NCI-H1930 (cell line): ENCODE data around the gene PRKCZ.
"Not testable (repeated sequence)": the region's sequence is repeated elsewhere in the genome, so short reads cannot be mapped to it uniquely, and the experiment has no call there.

ENCODE experiments used
- DNase-seq, 2 experiments: peaks; one replicate each; lab custom pipeline; 2025; lab: John Stamatoyannopoulos, UW

The PRKCZ gene

DNA sequence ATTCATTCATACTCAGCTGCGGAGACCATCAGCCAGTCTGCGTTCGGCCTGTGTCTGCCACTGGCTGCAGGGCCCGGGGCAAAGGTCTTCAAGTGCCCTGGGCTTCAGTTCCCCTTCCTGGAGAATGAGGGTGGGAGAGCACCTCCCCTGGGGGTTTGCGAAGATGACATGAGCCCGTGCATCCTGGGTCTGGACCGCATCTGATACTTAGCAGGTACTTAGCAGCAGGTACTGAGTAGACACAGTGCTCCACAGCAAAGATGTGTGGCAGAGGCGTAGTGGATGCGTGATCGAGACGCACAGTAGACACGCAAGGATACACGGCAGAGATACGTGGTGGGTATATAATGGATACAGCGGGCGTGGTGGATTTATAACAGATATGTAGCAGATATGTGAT, 51.3 kb downstream of the PRKCZ start:
- DNase-seq, result no peak

DNA sequence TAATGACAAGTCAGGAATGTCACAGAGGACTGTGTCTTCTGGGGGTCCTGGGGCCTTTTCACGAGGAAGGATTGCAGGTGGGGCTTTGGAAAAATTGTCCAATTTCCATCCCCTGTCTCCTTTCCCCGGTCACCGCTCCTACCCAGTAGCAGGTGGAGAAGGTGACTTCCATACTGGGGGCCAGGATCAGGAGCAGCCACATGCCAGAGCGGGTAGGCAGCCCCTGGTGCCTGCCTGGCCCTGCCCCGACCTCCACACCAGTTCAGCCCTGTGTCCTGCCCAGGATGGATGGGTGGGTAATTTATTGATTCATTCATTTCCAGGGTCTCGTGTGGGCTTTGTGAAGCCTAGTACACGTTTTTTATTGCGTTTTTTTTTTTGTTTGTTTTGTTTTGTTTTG, 51.7 kb downstream of the PRKCZ start:
- DNase-seq, result no peak

DNA sequence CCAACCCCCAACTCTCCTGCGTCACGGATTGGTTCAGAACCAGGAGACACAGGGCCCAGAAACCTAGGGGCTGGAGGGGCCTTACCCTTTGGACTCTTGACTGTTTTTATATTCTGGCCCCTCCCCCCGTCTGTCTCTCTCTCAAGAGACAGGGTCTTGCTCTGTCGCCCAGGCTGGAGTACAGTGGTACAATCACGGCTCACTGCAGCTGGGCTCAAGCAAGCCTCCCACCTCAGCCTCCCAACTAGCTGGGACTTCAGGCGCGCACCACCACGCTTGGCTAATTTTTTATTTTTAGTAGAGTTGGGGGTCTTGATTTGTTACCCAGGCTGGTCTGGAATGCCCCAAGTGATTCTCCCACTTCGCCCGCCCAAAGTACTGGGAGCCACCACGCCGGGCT, 52.5 kb downstream of the PRKCZ start:
- no peak for DNase-seq

DNA sequence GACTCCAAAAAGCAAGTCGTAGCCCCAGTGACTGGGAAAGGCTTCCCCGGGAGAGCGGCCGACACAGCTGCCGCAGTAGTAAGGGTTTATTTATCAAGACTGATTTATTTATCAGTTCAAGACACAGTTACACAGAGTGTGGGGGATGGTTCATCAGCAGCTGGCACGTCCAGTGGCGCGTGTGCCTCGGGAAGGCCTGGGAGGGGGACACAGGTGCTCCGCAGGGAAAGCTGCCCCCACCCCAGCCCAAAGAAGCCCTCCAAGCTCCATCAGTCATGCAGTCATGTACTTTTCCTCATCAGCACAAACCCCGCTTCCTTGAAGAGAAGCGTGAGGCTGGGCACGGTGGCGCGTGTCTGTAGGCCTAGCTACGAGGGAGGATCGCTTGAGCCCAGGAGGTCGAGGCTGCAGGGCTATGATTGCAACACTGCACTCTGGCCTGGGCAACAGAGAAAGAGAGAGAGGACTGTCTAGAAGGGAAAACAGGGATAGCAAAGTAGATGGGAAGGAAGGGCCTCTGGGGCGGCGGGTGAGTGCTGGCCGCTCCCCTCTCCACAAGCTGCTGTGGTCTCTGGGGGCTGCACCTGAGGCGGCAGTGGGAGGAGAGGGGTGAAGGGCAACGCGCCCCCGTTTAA, 53.2 kb downstream of the PRKCZ start:
- no peak for DNase-seq

DNA sequence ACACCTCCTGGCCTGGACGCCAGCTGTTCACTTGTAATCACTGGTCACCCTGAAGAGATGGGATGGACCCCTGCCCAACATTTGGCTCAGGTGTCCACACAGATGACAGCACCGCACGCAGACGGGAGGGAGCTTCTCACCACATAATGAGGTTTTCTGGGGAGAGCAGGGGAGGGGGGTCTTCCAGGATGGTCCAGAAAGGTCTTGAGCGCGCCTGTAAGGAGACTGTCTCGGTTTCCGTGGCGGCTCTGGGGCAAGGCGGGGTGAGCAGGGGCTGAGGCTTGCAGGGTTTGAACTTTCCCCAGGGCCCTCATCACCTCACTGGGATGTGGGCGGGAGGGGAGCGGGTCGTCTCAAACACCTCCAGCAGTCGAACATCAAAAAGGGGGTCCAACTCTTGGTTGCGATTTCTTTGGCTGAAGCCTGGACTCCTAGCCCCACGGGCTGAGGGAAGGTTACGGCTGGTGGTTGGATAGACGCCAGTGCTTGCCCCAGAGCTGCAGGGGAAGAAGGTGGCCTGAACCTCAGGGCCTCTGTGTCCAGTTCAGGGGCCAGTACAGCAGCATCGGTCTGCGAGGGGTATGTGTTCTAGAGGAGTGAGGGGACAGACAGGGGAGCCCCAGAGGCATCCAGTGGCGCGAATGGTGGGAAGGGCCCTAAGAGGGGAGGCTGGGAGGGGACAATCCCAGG, 53.8 kb downstream of the PRKCZ start:
- DNase-seq, result no peak

DNA sequence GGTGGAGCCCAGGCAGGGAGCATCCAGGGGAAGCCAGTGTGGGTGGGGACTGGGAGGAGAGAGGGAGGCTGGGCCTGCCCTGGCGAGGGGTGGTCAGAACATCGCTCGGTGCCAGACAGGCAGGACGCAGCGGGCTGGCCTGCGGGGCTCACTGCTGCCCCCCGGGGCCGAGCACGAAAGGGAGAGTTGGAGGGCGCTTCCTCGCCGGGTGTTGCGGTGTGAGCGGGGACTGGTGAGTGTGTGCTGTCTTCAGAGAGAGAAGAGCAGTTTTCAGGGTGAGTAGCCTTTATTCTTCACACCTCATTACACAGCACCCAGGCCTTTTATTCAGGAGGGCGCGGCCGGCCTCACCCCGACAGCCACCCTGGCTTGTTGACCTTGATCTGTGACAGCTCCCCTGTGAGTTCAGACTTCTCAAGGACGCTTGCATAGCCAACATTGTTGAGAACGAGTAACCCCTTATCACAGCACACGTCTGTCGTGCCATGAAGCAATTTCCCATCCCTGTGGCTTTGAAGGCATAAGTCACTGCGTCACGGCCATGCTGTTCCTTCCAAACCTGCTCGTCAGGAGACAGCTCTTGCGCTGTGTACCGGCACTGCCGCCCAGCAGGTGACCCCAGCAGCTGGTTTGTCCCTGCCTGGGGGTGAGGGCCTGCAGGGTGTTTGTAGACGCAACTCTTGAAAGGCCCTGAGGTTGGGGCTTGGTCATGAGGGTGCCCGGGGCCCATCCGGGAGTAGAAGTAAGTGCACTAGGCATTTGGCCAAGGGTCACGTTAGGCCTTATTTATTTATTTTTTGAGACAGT, 54.6 kb downstream of the PRKCZ start:
- no peak for DNase-seq

DNA sequence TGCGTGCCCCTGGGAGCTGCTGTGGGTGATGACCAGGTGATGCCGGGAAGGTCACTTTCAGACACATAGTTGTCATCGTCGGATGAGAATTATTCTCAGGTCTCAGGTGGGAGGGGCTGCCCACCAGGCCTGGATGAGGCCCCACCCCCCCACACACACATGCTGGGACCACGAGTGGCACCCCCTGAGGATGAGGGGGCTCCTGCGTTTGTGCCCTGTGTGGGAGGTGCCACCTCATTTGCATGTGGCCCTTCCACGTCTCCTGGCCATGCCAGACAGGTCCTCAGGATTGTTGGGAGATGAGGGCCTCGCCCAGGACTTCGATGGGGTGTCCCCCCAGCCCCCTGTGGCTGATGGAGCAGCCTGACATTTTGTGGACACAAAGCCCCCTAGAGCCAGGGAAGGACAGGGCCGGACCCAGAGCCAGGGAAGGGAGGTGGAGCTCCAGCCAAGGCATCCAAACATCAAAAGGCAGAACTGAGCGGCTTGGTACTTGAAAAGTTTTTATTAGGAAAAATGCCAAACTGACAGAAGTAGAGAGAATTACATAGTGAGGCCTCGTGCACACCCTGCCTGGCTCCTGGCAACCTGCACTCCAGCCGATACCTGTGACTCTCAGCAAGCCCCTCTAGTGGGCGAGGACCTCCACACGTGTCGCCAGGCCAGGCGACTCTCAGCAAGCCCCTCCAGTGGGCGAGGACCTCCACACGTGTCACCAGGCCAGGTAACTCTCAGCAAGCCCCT, 55.7 kb downstream of the PRKCZ start:
- DNase-seq, result no peak

DNA sequence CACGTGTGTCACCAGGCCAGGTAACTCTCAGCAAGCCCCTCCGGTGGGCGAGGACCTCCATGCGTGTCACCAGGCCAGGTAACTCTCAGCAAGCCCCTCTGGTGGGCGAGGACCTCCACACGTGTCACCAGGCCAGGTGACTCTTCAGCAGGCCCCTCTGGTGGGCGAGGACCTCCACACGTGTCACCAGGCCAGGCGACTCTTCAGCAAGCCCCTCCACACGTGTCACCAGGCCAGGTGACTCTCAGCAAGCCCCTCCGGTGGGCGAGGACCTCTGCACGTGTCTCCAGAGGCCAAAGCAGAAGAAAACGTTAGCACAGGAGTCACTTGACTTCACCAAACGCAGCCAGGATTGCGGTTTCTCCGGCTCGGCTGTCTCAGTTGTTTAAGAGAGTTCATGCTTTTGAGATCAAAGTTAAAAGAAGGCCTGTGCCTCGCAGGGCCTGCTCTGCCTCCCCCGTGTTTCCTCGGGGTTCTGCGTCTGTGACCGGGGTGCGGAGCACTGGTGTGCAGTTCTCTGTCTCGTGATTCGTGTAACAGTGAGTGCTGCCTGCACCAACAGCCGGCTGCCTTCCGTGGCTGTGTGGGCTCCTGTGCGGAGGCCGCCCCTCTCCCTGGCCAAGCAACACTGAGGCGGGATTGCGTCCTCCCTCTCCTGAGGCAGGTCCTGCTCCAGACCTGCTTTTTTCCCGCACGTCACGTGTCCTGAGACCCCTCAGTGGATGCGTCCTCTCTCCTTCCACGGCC, 56.6 kb downstream of the PRKCZ start:
- DNase-seq, result no peak

DNA sequence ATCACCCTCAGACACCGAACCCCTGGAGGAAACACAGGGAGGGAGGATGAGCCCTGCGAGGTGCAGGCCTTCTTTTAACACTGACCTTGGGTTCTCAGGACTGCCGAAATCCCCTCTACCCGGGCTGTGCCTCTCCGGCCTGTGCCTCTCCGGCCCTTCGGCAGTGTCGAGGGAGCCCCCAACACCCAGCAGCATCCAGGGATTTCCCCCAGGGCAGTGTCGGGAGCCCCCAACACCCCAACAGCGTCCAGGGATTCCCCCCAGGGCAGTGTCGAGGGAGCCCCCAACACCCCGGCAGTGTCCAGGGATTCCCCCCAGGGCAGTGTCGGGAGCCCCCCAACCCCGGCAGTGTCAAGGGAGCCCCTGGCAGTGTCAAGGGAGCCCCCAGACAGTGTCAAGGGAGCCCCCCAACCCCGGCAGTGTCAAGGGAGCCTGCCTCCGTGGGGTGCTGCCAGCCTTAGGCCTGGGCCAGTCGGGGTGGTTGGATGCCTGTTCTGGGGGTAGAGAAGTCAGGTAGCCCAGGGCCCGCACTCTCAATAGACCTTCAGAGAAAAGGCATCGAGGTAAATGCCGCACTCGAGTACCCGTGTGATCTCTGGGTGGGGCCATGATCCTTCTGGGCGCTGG, 57.5 kb downstream of the PRKCZ start:
- DNase-seq, result no peak

DNA sequence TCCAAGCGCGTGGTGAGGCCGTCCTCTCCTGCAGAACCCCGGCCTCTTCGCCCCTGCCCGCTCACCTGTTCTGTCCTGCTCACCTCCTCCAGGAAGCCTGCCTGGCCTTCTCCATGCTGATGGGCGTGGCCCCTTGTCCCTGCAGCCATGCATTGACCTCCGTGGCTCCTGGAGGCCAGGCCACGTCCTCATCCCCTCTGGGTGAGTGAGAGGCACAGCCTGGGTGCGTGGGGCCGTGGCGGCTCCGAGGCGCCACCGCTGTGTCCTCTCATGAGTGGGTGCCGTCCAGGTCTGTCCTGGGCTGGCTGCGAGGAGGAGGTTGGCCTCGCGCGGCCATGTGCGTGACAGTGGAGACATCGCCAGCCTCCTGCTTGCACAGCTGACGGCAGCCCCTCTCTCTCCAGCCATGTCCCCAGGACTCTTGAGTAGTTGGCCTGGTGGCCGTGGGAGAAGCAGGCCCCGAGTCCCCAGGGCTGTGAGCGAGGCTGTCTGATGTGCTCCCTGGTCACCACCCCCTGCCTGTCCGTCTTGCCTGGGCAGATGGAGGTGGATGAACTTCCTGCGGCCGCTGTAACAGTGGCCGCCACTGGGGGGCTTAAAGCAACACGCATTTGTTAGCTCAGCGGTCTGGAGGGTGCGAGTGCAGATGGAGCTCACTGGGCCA, 58.1 kb downstream of the PRKCZ start:
- no peak for DNase-seq

DNA sequence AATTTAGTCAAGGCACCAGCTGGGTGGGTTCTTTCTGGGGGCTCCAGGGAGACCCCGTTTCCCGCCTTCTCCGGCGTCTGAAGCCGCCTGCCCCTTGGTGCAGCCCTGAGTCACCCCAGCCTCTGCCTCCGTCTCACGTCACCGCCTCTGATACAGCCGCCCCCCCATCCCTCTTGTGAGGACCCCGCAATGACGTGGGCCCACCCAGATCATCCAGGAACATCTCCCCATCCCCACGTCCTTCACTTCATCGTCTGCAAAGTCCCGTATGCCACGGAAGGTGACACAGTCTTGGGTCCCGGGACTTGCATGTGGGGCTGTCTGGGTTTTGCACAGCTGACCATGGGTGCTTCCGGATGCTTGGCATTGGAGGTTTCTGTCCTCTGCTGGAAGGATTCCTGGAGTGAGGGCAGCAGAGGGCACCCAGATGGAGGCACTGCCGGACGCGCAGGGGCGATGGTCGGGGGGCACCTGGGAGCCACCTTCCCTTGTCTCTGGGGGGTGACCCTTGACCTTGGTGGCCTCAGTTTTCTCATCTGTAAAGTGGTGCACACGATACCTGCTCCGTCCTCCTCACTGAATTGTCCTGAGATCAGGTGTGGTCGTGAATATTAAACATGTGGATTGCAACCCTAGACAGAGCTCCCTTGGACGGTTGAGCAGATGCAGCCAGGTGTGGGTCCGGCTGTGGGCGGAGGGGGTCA, 58.8 kb downstream of the PRKCZ start:
- DNase-seq, result no peak

DNA sequence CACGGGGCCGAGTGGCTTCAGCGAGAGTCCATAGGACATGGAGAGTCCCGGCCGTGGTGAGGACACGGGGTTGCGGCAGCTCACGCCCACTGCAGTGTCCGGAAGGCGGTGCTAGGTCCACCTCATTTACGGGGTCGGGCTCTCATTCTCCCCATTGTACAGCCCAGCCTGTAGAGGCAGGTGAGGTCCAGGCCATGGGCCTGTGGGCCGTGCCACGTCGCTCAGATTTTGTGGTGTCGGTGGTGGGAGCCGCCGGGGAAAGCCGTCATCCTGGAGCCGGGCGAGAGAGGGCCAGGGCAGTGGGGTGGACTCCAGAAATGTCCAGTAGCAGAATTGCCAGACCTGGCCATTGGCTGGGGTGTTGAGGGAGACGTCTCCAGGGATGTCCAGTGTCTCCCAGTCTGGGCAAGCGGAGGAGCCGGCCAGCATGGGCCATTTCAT, 59.4 kb downstream of the PRKCZ start:
- DNase-seq, result no peak

DNA sequence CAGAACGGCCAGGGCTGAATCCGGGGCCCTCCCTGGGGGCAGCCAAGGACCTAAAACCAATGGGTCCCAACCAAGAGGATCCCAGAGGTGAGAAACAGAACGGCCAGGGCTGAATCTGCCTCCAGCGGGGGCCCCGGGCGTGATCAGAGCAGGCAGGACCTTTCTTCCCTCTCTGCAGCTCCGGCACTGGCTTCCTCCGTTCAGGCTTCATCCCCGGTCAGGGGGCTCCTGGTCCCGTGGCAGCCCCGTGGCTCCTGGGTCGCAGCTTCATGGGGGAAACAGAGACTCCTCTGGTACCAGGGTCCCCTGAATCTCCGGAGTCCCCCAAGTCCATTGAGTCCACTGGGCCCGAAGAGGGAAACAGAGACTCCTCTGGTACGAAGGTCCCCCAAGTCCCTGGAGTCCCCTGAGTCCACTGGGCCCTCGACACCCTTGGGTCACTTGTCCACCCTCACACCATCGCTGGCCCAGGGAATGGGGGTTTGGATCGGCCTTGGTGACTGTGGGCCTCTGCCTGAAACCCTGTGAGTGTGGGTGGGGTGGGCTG, 60.1 kb downstream of the PRKCZ start:
- DNase-seq, result no peak

DNA sequence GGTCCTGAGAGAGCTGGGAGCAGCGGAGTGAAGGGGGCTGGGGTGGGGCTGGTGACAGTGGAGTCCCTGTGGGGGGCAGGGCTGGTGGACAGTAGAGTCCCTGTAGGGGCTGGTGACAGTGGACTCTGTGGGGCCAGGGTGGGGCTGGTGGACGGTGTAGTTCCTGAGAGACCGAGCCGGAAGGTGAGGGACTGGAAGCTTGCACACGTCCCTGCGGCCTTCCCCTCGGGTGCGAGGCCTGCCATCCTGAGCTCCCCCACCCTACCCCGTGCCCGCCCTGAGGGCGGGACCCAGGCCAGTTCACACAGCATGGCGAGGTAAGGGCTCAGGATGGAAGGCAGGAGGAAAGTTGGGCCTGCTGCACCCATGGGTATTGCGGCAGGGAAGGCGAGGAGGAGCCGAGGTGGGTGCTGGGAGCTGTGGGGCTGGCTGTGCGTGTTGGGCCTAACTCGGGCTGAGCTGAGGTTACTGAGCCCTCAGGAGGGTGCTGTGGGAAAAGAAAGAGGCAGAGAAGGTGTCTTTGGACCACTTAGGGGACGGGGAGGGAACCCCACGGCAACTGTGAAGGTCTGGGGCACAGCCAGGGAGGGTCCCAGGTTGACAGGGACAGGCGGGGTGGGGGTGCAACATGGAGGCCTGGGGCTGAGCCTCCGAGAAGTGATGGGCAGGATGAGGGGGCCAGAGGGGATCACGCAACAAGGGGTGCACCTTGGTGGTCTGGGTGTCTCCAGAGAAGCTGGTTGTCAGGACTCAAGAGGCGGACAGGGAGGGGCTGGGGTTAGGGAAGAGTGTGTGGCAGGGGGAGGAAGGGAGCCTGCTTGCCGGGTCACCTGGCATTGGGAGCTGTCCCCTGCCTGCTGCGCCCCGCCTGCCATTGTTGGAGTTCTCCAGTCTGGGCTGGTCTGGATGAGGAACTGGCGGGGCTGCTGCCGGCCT, 60.8 kb downstream of the PRKCZ start:
- no peak for DNase-seq

DNA sequence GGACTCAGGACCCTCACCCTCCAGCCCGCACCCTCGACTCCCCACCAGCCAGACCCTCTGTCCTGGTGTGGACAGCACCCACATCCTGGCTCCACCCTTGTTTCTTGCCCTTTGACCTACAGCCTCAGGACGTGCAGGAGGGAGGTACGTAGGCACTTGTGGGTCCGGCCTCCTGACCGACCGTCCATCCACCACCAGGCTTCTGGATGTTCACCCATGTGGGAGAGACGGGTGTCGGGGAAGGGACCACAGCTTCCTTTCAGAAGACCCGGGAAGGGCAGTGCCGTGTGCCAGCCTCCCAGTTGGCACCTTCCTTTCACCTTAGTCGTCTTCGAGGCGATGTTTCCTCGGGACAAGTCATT, 61.4 kb downstream of the PRKCZ start:
- DNase-seq, result no peak

DNA sequence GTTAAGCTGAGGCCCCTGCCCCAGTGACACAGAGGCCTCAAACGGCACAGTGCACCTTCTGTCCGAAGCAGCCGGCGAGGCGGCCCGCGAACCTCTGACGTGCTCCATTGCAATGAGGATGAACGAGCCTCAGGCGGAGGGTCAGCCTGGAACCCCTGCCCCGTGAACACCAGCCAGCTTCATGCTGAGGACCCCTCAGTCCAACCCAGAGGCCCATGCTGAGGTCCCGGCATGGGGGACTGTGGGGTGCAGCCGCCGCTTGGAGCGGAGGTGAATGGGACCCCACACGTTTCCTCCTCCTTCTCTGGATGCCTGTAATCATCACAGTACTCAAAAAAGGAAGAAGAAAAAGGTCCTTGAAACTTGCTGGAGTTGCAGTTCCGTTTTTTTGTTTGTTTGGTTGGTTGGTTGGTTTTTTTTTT, 62.1 kb downstream of the PRKCZ start:
- DNase-seq, result no peak

DNA sequence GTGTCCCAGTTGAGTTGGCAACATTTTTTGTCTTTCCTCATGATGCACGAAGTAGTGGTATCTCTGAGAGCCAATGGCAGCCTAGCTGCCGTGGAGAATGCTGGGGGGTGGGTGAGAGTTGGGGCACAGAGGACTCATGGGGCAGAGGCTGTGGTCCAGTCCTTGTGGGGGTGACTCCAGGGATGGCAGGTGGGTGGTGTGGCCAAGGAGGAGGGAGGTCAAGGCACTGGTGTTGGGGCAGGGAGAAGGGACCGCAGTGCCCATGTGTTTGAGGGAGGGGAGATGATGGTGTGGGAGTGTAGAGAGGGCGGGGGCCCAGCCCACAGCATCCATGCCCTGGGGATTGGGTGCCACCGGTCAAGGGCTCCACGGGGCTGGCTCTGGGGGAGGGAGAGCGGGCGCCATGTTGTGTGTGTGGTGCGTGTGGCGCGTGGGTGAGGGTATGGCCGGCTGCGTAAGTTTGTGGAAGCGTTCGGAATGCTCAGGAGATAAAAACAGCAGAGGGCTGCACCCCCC, 63.5 kb downstream of the PRKCZ start:
- DNase-seq, result no peak

DNA sequence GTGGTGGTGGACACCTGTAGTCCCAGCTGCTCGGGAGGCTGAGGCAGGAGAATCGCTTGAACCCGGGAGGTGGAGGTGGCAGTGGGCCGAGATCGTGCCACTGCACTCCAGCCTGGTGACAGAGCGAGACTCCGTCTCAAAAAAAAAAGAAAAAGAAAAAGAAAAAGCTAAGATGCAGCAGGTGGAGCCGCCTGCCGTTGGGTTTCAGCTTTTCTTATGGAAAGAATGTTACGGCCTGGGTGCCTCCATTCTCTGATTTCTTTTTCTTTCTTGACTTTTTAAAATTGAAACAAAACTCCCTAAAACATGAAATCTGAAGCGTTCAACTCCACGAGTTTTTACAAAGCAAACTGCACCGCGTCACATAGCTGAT, 64.4 kb downstream of the PRKCZ start:
- not testable (repeated sequence) for DNase-seq
